Activated naive CD8-positive, alpha-beta T cell treated with anti-CD3 and anti-CD28 coated beads, Interleukin-2, amount 10 ng/mL, durations not matched to agents 7 days and 5 days (primary cell): Measurements from ENCODE around the gene MEAF6. TPM values are rescaled to one million over a fixed set of nuclear protein-coding genes. Genes with fewer than 3 reads are reported as not detected.
"Not testable (repeated sequence)": the region's sequence is repeated elsewhere in the genome, so short reads cannot be mapped to it uniquely, and the experiment has no call there.

Source experiments
- ATAC-seq: fragments of 150-1000 bp; cut with Tn5 transposase; one replicate; pipeline ENCODE4 v1.10.0; 2021; ENCODE audit warnings: low read depth, moderate library complexity
- POLR2A ChIA-PET: fragments of 350-600 bp; sonication (Branson Sonifier 250); formaldehyde crosslinking; loops from one replicate; lab custom pipeline; 2021; ENCODE audit warnings: antibody characterized with exemption; lab: Charles Lee
- DNase-seq: peaks from one replicate; pipeline ENCODE4 v3.0.0; 2021
- H3K27ac Mint-ChIP-seq: one replicate; pipeline ENCODE4 v1.8.0; 2022; ENCODE audit warnings: mild to moderate bottlenecking, mixed read lengths
- H3K27me3 Mint-ChIP-seq: one replicate; pipeline ENCODE4 v1.8.0; 2022; ENCODE audit warnings: mild to moderate bottlenecking, moderate library complexity, mixed read lengths
- H3K36me3 Mint-ChIP-seq: one replicate; pipeline ENCODE4 v1.8.0; 2021; ENCODE audit warnings: mild to moderate bottlenecking, mixed read lengths
- H3K4me1 Mint-ChIP-seq: one replicate; pipeline ENCODE4 v1.8.0; 2021; ENCODE audit warnings: mixed read lengths
- H3K4me3 Mint-ChIP-seq: one replicate; pipeline ENCODE4 v1.8.0; 2022; ENCODE audit warnings: mild to moderate bottlenecking, moderate library complexity, mixed read lengths
- H3K9me3 Mint-ChIP-seq: one replicate; pipeline ENCODE4 v1.8.0; 2021; ENCODE audit warnings: mixed read lengths
- total RNA-seq, 2 experiments: library from RNA; stranded (reverse); gene quantifications; one replicate each; pipeline ENCODE4 v1.2.3, GENCODE V29; 2021

The MEAF6 gene
- total RNA-seq, 2 experiments from 2014 or later: 73.8 to 80.6 TPM

- Mint-ChIP-seq H3K4me1 (peaks cover 26% of the 10 kb centered on the region), H3K4me3 (peak overlapping the region; percentile 61), H3K36me3 (peaks cover 54% of the 10 kb centered on the region), H3K27me3 (no peaks in the 10 kb centered on the region), H3K27ac (peak overlapping the region; percentile 70), H3K9me3 (peaks cover 1% of the 10 kb centered on the region)
- DNase-seq: no peak
- ATAC-seq: no peak
- POLR2A ChIA-PET: interaction anchor here (0.7 to 1.0 kb wide), 3 partner anchors 30 to 64 kb away, joined by 3 read pairs; no protein-coding TSS in a partner anchor
Measured at GRCh38 chr1:37549341-37549740, 34.8 kb upstream of the MEAF6 start.

- H3K27me3 Mint-ChIP-seq: no peaks in the 10 kb centered on the region
- H3K9me3 Mint-ChIP-seq: no peaks in the 10 kb centered on the region
- DNase-seq (no peak), ATAC-seq (no peak)
- H3K36me3 Mint-ChIP-seq: peaks cover 37% of the 10 kb centered on the region
- no peak overlapping the region for H3K4me3 Mint-ChIP-seq
- peaks cover 7% of the 10 kb centered on the region for H3K4me1 Mint-ChIP-seq
- POLR2A ChIA-PET: no interaction called here
- H3K27ac Mint-ChIP-seq: no peak overlapping the region
Measured at GRCh38 chr1:37545019-37545418, 30.5 kb upstream of the MEAF6 start.

- POLR2A ChIA-PET: no interaction called here
- no peak for ATAC-seq
- no peak for DNase-seq
- peaks cover 34% of the 10 kb centered on the region for H3K36me3 Mint-ChIP-seq
- no peak overlapping the region for H3K4me3 Mint-ChIP-seq
- no peaks in the 10 kb centered on the region for H3K27me3 Mint-ChIP-seq
- peaks cover 3% of the 10 kb centered on the region for H3K4me1 Mint-ChIP-seq
- H3K9me3 Mint-ChIP-seq: no peaks in the 10 kb centered on the region
- peak overlapping the region; percentile 5 for H3K27ac Mint-ChIP-seq
Measured at GRCh38 chr1:37544530-37544929, 30.0 kb upstream of the MEAF6 start.

- peaks cover 36% of the 10 kb centered on the region for H3K36me3 Mint-ChIP-seq
- ATAC-seq: no peak
- no peak overlapping the region for H3K27ac Mint-ChIP-seq
- no peak for DNase-seq
- H3K4me3 Mint-ChIP-seq: no peak overlapping the region
- POLR2A ChIA-PET: no interaction called here
- H3K9me3 Mint-ChIP-seq: no peaks in the 10 kb centered on the region
- peaks cover 11% of the 10 kb centered on the region for H3K4me1 Mint-ChIP-seq
- no peaks in the 10 kb centered on the region for H3K27me3 Mint-ChIP-seq
Measured at GRCh38 chr1:37540036-37540785, 25.6 kb upstream of the MEAF6 start.

- H3K27ac Mint-ChIP-seq, H3K9me3 Mint-ChIP-seq, POLR2A ChIA-PET, ATAC-seq, H3K27me3 Mint-ChIP-seq, H3K4me3 Mint-ChIP-seq, DNase-seq: not testable (repeated sequence)
- Mint-ChIP-seq H3K36me3 (peaks cover 33% of the 10 kb centered on the region), H3K4me1 (peaks cover 12% of the 10 kb centered on the region)
Measured at GRCh38 chr1:37539154-37539553, 24.6 kb upstream of the MEAF6 start.

- DNase-seq (no peak), ATAC-seq (no peak)
- peaks cover 12% of the 10 kb centered on the region for H3K4me1 Mint-ChIP-seq
- POLR2A ChIA-PET: no interaction called here
- H3K4me3 Mint-ChIP-seq: no peak overlapping the region
- H3K36me3 Mint-ChIP-seq: peaks cover 34% of the 10 kb centered on the region
- no peaks in the 10 kb centered on the region for H3K27me3 Mint-ChIP-seq
- no peaks in the 10 kb centered on the region for H3K9me3 Mint-ChIP-seq
- no peak overlapping the region for H3K27ac Mint-ChIP-seq
Measured at GRCh38 chr1:37537378-37537777, 22.8 kb upstream of the MEAF6 start.

- peaks cover 22% of the 10 kb centered on the region for H3K36me3 Mint-ChIP-seq
- no peaks in the 10 kb centered on the region for H3K27me3 Mint-ChIP-seq
- peaks cover 11% of the 10 kb centered on the region for H3K4me1 Mint-ChIP-seq
- H3K9me3 Mint-ChIP-seq: no peaks in the 10 kb centered on the region
- POLR2A ChIA-PET: no interaction called here
- no peak for ATAC-seq
- no peak for DNase-seq
- H3K27ac Mint-ChIP-seq: no peak overlapping the region
- no peak overlapping the region for H3K4me3 Mint-ChIP-seq
Measured at GRCh38 chr1:37533317-37534093, 18.9 kb upstream of the MEAF6 start.

- not testable (repeated sequence) for H3K27ac Mint-ChIP-seq, DNase-seq, H3K27me3 Mint-ChIP-seq, ATAC-seq, H3K4me1 Mint-ChIP-seq, H3K9me3 Mint-ChIP-seq, H3K4me3 Mint-ChIP-seq
- H3K36me3 Mint-ChIP-seq: peaks cover 18% of the 10 kb centered on the region
- POLR2A ChIA-PET: interaction anchor here (0.9 to 1.1 kb wide), 2 partner anchors 18 to 19 kb away, joined by 4 to 7 read pairs; partner anchors contain the start of gene MEAF6
Measured at GRCh38 chr1:37532418-37533156, 18.0 kb upstream of the MEAF6 start.

- H3K36me3 Mint-ChIP-seq, H3K9me3 Mint-ChIP-seq, ATAC-seq, H3K27me3 Mint-ChIP-seq, POLR2A ChIA-PET, DNase-seq, H3K27ac Mint-ChIP-seq, H3K4me3 Mint-ChIP-seq, H3K4me1 Mint-ChIP-seq: not testable (repeated sequence)
Measured at GRCh38 chr1:37529888-37530287, 15.3 kb upstream of the MEAF6 start.

- Mint-ChIP-seq H3K4me3 (peak overlapping the region; percentile 89), H3K9me3 (peaks cover 11% of the 10 kb centered on the region), H3K36me3 (peaks cover 22% of the 10 kb centered on the region), H3K27me3 (no peaks in the 10 kb centered on the region), H3K27ac (peak overlapping the region; percentile 96), H3K4me1 (peaks cover 22% of the 10 kb centered on the region)
- POLR2A ChIA-PET: interaction anchor here (0.6 to 3.4 kb wide), 10 partner anchors 8 to 173 kb away, joined by 3 to 31 read pairs (median 4); partner anchors contain the start of genes SNIP1 and ZC3H12A
- ATAC-seq (peak; percentile 23), DNase-seq (no peak)
Measured at GRCh38 chr1:37519613-37520012, 5.0 kb upstream of the MEAF6 start.

GRCh38 chr1:37518929-37519328, 4.4 kb upstream of the MEAF6 start:
- not testable (repeated sequence) for ATAC-seq

GRCh38 chr1:37518241-37518640, 3.7 kb upstream of the MEAF6 start:
- not testable (repeated sequence) for DNase-seq, H3K9me3 Mint-ChIP-seq, H3K4me3 Mint-ChIP-seq, H3K27me3 Mint-ChIP-seq, ATAC-seq, H3K27ac Mint-ChIP-seq
- Mint-ChIP-seq H3K36me3 (peaks cover 23% of the 10 kb centered on the region), H3K4me1 (peaks cover 26% of the 10 kb centered on the region)
- POLR2A ChIA-PET: interaction anchor here (1.1 to 3.4 kb wide), 7 partner anchors 8 to 175 kb away, joined by 3 to 31 read pairs (median 4); partner anchors contain the start of genes SNIP1 and ZC3H12A

More at GRCh38 chr1:37518929-37519328, 4.4 kb upstream of the MEAF6 start:
- Mint-ChIP-seq H3K4me3 (peak overlapping the region; percentile 89), H3K9me3 (peaks cover 11% of the 10 kb centered on the region), H3K27ac (peak overlapping the region; percentile 96), H3K4me1 (peaks cover 22% of the 10 kb centered on the region), H3K36me3 (peaks cover 22% of the 10 kb centered on the region)
- peak; percentile 70 for DNase-seq
- POLR2A ChIA-PET: interaction anchor here (0.6 to 3.4 kb wide), 12 partner anchors 9 to 318 kb away, joined by 3 to 31 read pairs (median 4); partner anchors contain the start of genes DNALI1, SNIP1 and ZC3H12A
- H3K27me3 Mint-ChIP-seq: not testable (repeated sequence)

- ATAC-seq (no peak), DNase-seq (no peak)
- Mint-ChIP-seq H3K4me3 (no peak overlapping the region), H3K27me3 (no peaks in the 10 kb centered on the region), H3K4me1 (peaks cover 30% of the 10 kb centered on the region), H3K9me3 (peaks cover 3% of the 10 kb centered on the region), H3K36me3 (peaks cover 20% of the 10 kb centered on the region), H3K27ac (peak overlapping the region; percentile 3)
- POLR2A ChIA-PET: interaction anchor here (3.4 kb wide), 1 partner anchor 41 kb away, joined by 31 read pairs; the partner anchor contains the start of gene ZC3H12A
Measured at GRCh38 chr1:37517569-37517968, 3.0 kb upstream of the MEAF6 start.
